SK-N-SH treated with all-trans-retinoic acid at 6 μM for 48 hours (cell line): ENCODE measurements around the gene KCNIP4.
A peak's percentile ranks its signal among the peaks of the same experiment; 100 is the strongest.

Experiments used
- ATAC-seq: fragments of 200-7000 bp; cut with Tn5 transposase; 3 replicates; pipeline ENCODE4 v1.9.1; 2020; ENCODE audit warnings: mild to moderate bottlenecking, moderate library complexity
- ARNTL ChIP-seq: fragments of 450-650 bp; formaldehyde crosslinking; IDR thresholded peaks from 2 replicates; pipeline ENCODE4 v1.5.0; 2020; ENCODE audit warnings: low read depth, mild to moderate bottlenecking, moderate library complexity, borderline replicate concordance
- BACH2 ChIP-seq: fragments of 250-450 bp; sonication (Bioruptor Pico); IDR thresholded peaks from 2 replicates; pipeline ENCODE4 v1.9.0; 2021; ENCODE audit warnings: mild to moderate bottlenecking, borderline replicate concordance
- CSDC2 ChIP-seq: fragments of 250-450 bp; sonication (Bioruptor Pico); IDR thresholded peaks from 2 replicates; pipeline ENCODE4 v1.5.0; 2020; ENCODE audit warnings: mild to moderate bottlenecking, moderate library complexity
- ESRRG ChIP-seq: fragments of 250-450 bp; sonication (Bioruptor Pico); IDR thresholded peaks from 2 replicates; pipeline ENCODE4 v1.6.1; 2021; ENCODE audit warnings: mild to moderate bottlenecking
- GLIS3 ChIP-seq: fragments of 250-450 bp; sonication (Bioruptor Pico); IDR thresholded peaks from 2 replicates; pipeline ENCODE4 v1.5.0; 2020; ENCODE audit warnings: mild to moderate bottlenecking, moderate library complexity
- OSR1 ChIP-seq: fragments of 250-450 bp; sonication (Bioruptor Pico); IDR thresholded peaks from 2 replicates; pipeline ENCODE4 v1.8.0; 2022; ENCODE audit warnings: moderate library complexity, mild to moderate bottlenecking, inconsistent platforms
- PPARA ChIP-seq: fragments of 250-450 bp; sonication (Bioruptor Pico); IDR thresholded peaks from 2 replicates; pipeline ENCODE4 v1.5.0; 2020; ENCODE audit warnings: mild to moderate bottlenecking, borderline replicate concordance
- RARB ChIP-seq: fragments of 250-450 bp; sonication (Bioruptor Pico); IDR thresholded peaks from 2 replicates; pipeline ENCODE4 v1.8.0; 2021; ENCODE audit warnings: mild to moderate bottlenecking, moderate library complexity
- TCF4 ChIP-seq: fragments of 250-450 bp; sonication (Bioruptor Pico); IDR thresholded peaks from 2 replicates; pipeline ENCODE4 v1.8.0; 2021; ENCODE audit warnings: mild to moderate bottlenecking, moderate library complexity, borderline replicate concordance
- TOX ChIP-seq: fragments of 250-450 bp; sonication (Bioruptor Pico); IDR thresholded peaks from 2 replicates; pipeline ENCODE4 v1.8.0; 2021; ENCODE audit warnings: mild to moderate bottlenecking, moderate library complexity, borderline replicate concordance
- ZC3H10 ChIP-seq: fragments of 250-450 bp; sonication (Bioruptor Pico); IDR thresholded peaks from 2 replicates; pipeline ENCODE4 v1.5.1; 2021; ENCODE audit warnings: mild to moderate bottlenecking, moderate library complexity
- ZFP3 ChIP-seq: fragments of 250-450 bp; sonication (Bioruptor Pico); IDR thresholded peaks from 2 replicates; pipeline ENCODE4 v1.5.0; 2020; ENCODE audit warnings: mild to moderate bottlenecking, moderate library complexity
- ZFP30 ChIP-seq: fragments of 450-650 bp; formaldehyde crosslinking; IDR thresholded peaks from 2 replicates; pipeline ENCODE4 v1.5.0; 2022; ENCODE audit warnings: mild to moderate bottlenecking, moderate library complexity
- ZNF565 ChIP-seq: fragments of 450-650 bp; formaldehyde crosslinking; conservative IDR thresholded peaks from 2 replicates; pipeline ENCODE4 v1.5.0; 2020; ENCODE audit warnings: low read depth, mild to moderate bottlenecking, moderate library complexity
- ZNF70 ChIP-seq: fragments of 450-650 bp; formaldehyde crosslinking; IDR thresholded peaks from 2 replicates; pipeline ENCODE4 v1.5.0; 2020; ENCODE audit warnings: mild to moderate bottlenecking, moderate library complexity
- ZNF8 ChIP-seq: fragments of 450-650 bp; formaldehyde crosslinking; IDR thresholded peaks from 2 replicates; pipeline ENCODE4 v1.5.0; 2020; ENCODE audit warnings: mild to moderate bottlenecking, moderate library complexity
- TF ChIP-seq, protein P1 (sequence below): fragments of 250-450 bp; sonication (Bioruptor Pico); IDR thresholded peaks from 2 replicates; pipeline ENCODE4 v1.5.1; 2021; ENCODE audit warnings: mild to moderate bottlenecking, moderate library complexity
- TF ChIP-seq, protein P2 (sequence below): fragments of 250-450 bp; sonication (Bioruptor Pico); IDR thresholded peaks from 2 replicates; pipeline ENCODE4 v1.8.0; 2021; ENCODE audit warnings: low read depth, mild to moderate bottlenecking, moderate library complexity, borderline replicate concordance
- TF ChIP-seq, protein P3 (sequence below): fragments of 250-450 bp; sonication (Bioruptor Pico); IDR thresholded peaks from 2 replicates; pipeline ENCODE4 v1.5.1; 2020; ENCODE audit warnings: low read depth, mild to moderate bottlenecking, moderate library complexity
- TF ChIP-seq, protein P4 (sequence below): fragments of 250-450 bp; sonication (Bioruptor Pico); IDR thresholded peaks from 2 replicates; pipeline ENCODE4 v1.5.0; 2020; ENCODE audit warnings: mild to moderate bottlenecking, moderate library complexity

Gene KCNIP4

DNA sequence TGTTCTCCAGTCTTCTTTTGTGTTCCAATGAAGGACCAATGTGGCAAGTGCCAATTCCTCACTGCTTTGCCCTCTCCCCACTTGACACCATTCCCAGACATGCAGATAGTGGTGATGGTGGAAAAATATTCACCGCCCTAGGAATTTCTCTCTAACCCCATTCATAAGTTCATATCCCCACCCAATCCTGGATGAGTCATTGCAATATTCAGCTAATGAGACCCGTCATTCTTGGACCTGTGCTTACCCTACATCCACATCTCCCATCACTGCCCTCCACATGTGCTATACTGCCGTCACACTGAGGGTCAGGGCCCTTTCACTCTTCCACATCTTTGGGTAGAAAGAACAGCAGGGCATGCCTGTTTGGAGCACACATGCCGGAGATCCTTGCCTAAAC, 199.2 kb downstream of the KCNIP4 start:
- TF ChIP-seq CSDC2 (CRISPR knock-in tag) = no peak
- TF ChIP-seq GLIS3 (CRISPR knock-in tag) = no peak
- TF ChIP-seq ZFP30 = no peak
- TF ChIP-seq, protein P1, sequence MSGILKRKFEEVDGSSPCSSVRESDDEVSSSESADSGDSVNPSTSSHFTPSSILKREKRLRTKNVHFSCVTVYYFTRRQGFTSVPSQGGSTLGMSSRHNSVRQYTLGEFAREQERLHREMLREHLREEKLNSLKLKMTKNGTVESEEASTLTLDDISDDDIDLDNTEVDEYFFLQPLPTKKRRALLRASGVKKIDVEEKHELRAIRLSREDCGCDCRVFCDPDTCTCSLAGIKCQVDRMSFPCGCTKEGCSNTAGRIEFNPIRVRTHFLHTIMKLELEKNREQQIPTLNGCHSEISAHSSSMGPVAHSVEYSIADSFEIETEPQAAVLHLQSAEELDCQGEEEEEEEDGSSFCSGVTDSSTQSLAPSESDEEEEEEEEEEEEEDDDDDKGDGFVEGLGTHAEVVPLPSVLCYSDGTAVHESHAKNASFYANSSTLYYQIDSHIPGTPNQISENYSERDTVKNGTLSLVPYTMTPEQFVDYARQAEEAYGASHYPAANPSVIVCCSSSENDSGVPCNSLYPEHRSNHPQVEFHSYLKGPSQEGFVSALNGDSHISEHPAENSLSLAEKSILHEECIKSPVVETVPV (CRISPR knock-in tag) = no peak
- TF ChIP-seq, protein P2, sequence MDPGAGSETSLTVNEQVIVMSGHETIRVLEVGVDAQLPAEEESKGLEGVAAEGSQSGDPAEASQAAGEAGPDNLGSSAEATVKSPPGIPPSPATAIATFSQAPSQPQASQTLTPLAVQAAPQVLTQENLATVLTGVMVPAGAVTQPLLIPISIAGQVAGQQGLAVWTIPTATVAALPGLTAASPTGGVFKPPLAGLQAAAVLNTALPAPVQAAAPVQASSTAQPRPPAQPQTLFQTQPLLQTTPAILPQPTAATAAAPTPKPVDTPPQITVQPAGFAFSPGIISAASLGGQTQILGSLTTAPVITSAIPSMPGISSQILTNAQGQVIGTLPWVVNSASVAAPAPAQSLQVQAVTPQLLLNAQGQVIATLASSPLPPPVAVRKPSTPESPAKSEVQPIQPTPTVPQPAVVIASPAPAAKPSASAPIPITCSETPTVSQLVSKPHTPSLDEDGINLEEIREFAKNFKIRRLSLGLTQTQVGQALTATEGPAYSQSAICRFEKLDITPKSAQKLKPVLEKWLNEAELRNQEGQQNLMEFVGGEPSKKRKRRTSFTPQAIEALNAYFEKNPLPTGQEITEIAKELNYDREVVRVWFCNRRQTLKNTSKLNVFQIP (CRISPR knock-in tag) = no peak
- no peak for TF ChIP-seq ZNF565 (CRISPR knock-in tag)
- no peak for TF ChIP-seq BACH2 (CRISPR knock-in tag)
- no peak for TF ChIP-seq ARNTL (CRISPR knock-in tag)
- TF ChIP-seq TCF4 (CRISPR knock-in tag) = no peak
- TF ChIP-seq ZC3H10 (CRISPR knock-in tag) = no peak
- TF ChIP-seq PPARA (CRISPR knock-in tag) = no peak
- TF ChIP-seq, protein P3, sequence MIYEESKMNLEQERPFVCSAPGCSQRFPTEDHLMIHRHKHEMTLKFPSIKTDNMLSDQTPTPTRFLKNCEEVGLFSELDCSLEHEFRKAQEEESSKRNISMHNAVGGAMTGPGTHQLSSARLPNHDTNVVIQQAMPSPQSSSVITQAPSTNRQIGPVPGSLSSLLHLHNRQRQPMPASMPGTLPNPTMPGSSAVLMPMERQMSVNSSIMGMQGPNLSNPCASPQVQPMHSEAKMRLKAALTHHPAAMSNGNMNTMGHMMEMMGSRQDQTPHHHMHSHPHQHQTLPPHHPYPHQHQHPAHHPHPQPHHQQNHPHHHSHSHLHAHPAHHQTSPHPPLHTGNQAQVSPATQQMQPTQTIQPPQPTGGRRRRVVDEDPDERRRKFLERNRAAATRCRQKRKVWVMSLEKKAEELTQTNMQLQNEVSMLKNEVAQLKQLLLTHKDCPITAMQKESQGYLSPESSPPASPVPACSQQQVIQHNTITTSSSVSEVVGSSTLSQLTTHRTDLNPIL (CRISPR knock-in tag) = no peak
- TF ChIP-seq, protein P4, sequence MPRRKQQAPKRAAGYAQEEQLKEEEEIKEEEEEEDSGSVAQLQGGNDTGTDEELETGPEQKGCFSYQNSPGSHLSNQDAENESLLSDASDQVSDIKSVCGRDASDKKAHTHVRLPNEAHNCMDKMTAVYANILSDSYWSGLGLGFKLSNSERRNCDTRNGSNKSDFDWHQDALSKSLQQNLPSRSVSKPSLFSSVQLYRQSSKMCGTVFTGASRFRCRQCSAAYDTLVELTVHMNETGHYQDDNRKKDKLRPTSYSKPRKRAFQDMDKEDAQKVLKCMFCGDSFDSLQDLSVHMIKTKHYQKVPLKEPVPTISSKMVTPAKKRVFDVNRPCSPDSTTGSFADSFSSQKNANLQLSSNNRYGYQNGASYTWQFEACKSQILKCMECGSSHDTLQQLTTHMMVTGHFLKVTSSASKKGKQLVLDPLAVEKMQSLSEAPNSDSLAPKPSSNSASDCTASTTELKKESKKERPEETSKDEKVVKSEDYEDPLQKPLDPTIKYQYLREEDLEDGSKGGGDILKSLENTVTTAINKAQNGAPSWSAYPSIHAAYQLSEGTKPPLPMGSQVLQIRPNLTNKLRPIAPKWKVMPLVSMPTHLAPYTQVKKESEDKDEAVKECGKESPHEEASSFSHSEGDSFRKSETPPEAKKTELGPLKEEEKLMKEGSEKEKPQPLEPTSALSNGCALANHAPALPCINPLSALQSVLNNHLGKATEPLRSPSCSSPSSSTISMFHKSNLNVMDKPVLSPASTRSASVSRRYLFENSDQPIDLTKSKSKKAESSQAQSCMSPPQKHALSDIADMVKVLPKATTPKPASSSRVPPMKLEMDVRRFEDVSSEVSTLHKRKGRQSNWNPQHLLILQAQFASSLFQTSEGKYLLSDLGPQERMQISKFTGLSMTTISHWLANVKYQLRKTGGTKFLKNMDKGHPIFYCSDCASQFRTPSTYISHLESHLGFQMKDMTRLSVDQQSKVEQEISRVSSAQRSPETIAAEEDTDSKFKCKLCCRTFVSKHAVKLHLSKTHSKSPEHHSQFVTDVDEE (CRISPR knock-in tag) = no peak
- TF ChIP-seq TOX = no peak
- no peak for ATAC-seq

DNA sequence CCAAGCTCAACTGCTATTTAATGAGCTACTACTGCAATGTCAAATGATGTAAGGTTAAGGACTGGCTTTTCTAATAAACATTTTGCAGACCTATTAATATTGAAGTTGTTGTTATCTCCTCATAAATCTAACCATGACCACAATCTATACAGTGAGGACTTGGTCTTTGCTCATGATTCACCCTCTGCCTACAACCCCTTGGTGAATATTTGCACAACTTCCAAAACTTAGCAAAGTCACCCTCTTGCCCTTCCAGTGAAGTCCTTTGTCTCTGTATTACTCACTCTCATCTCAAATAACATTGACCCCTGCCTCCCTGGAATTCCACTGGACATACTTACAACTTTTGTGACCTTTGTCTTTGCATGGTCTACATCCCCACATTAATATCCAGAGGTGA, 204.5 kb downstream of the KCNIP4 start:
- no peak; the same call in 2 of the 3 replicates for ATAC-seq

DNA sequence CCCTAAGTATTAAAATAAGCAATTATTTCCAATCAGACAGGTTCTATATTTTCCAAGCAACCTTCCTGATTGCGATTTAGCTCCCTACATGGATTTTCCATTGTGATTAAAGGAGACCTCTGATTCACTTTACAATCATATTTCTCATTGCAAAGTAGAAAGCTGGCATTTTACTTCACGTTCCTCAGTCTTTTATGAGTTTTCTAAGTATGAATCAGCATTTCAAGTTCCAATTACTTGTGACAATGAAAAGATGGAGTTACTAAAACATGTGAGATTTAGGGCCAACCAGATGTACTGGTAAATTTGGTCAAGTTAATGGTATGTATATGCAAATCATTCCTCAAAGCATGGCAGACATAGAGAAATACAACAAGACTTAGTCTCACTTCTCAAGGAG, 206.2 kb downstream of the KCNIP4 start:
- ATAC-seq = peak; percentile 65

More for the DNA sequence above, 204.5 kb downstream of the KCNIP4 start:
- TF ChIP-seq ZFP3 (CRISPR knock-in tag) (no peak), ZNF565 (CRISPR knock-in tag) (no peak), ZNF70 (CRISPR knock-in tag) (no peak)
- TF ChIP-seq, protein P2 (CRISPR knock-in tag) = no peak

More for the DNA sequence above, 206.2 kb downstream of the KCNIP4 start:
- TF ChIP-seq PPARA (CRISPR knock-in tag) = no peak
- TF ChIP-seq OSR1 (CRISPR knock-in tag) = no peak
- no peak for TF ChIP-seq TCF4 (CRISPR knock-in tag)
- TF ChIP-seq ZNF8 (CRISPR knock-in tag) = no peak
- TF ChIP-seq RARB (CRISPR knock-in tag) = no peak
- TF ChIP-seq BACH2 (CRISPR knock-in tag) = no peak
- no peak for TF ChIP-seq ESRRG (CRISPR knock-in tag)
- TF ChIP-seq, protein P3 (CRISPR knock-in tag) = no peak
- TF ChIP-seq GLIS3 (CRISPR knock-in tag) = no peak
- no peak for TF ChIP-seq ZFP3 (CRISPR knock-in tag)
- TF ChIP-seq, protein P4 (CRISPR knock-in tag) = no peak
